CD4-positive, alpha-beta memory T cell (primary cell): ENCODE measurements around the gene THRA. TPM values are rescaled to one million over a fixed set of nuclear protein-coding genes. Genes with fewer than 3 reads are reported as not detected.

Source experiments
- CTCF ChIA-PET: fragments of 350-600 bp; sonication (Branson Sonifier 250); formaldehyde crosslinking; loops from one replicate; lab custom pipeline; 2021; ENCODE audit warnings: inconsistent platforms; ENCODE audit not compliant: partially characterized antibody; lab: Charles Lee
- POLR2A ChIA-PET: fragments of 350-600 bp; sonication (Branson Sonifier 250); formaldehyde crosslinking; loops from one replicate; lab custom pipeline; 2021; ENCODE audit not compliant: partially characterized antibody; lab: Charles Lee
- DNase-seq, 5 donors: peaks; one replicate each; pipeline versions ENCODE4 v3.0.0 to v3.0.0-alpha.2; 2020 to 2022; ENCODE audit warnings: mixed read lengths in 1 of 5
- H3K27ac ChIP-seq: one replicate; pipeline ENCODE4 v1.7.0; 2013; ENCODE audit warnings: low read depth, low read length
- H3K27me3 ChIP-seq: 2 replicates; pipeline ENCODE4 v1.7.0; 2013; ENCODE audit warnings: mild to moderate bottlenecking, low read length, moderate library complexity; ENCODE audit not compliant: insufficient read depth
- H3K36me3 ChIP-seq: 2 replicates; pipeline ENCODE4 v1.7.0; 2013; ENCODE audit warnings: mild to moderate bottlenecking, low read length, moderate library complexity; ENCODE audit not compliant: insufficient read depth
- H3K4me1 ChIP-seq: 2 replicates; pipeline ENCODE4 v1.7.0; 2013; ENCODE audit warnings: mild to moderate bottlenecking, low read length, moderate library complexity; ENCODE audit not compliant: insufficient read depth
- H3K4me3 ChIP-seq, 2 donors: one replicate each; pipeline ENCODE4 v1.7.0; 2013; ENCODE audit warnings: low read length in 2 of 2, mild to moderate bottlenecking in 1 of 2
- H3K9me3 ChIP-seq, 2 donors: one replicate each; pipeline ENCODE4 v1.7.0; 2013; ENCODE audit warnings: low read length in 2 of 2, control low read depth in 1 of 2; ENCODE audit not compliant: control insufficient read depth in 1 of 2
- H3K27ac Mint-ChIP-seq, 7 donors: one replicate each; pipeline ENCODE4 v1.8.0; 2020 to 2021; ENCODE audit warnings: mixed read lengths in 7 of 7, mild to moderate bottlenecking in 6 of 7, inconsistent platforms in 3 of 7, moderate library complexity in 3 of 7
- H3K27me3 Mint-ChIP-seq, 2 donors: one replicate each; pipeline ENCODE4 v1.8.0; 2020 to 2021; ENCODE audit warnings: mixed read lengths in 2 of 2
- H3K36me3 Mint-ChIP-seq, 2 donors: one replicate each; pipeline ENCODE4 v1.8.0; 2020 to 2021; ENCODE audit warnings: mixed read lengths in 2 of 2, inconsistent platforms in 1 of 2, mild to moderate bottlenecking in 1 of 2
- H3K4me1 Mint-ChIP-seq, 4 donors: one replicate each; pipeline ENCODE4 v1.8.0; 2020 to 2021; ENCODE audit warnings: mixed read lengths in 4 of 4, mild to moderate bottlenecking in 1 of 4
- H3K4me3 Mint-ChIP-seq, 8 donors: one replicate each; pipeline ENCODE4 v1.8.0; 2020 to 2021; ENCODE audit warnings: mixed read lengths in 8 of 8, mild to moderate bottlenecking in 7 of 8, moderate library complexity in 6 of 8, inconsistent platforms in 3 of 8
- H3K9me3 Mint-ChIP-seq, 8 donors: one replicate each; pipeline ENCODE4 v1.8.0; 2020 to 2021; ENCODE audit warnings: mixed read lengths in 8 of 8, mild to moderate bottlenecking in 5 of 8, inconsistent platforms in 3 of 8, moderate library complexity in 1 of 8
- intact Hi-C: fragments of 100-400 bp; cut with micrococcal nuclease; formaldehyde crosslinking; loops from one replicate; pipeline ENCODE4 v1.15.1; 2023
- polyA plus RNA-seq, 2 donors: library from polyadenylated mRNA; unstranded; fragments of 300-500 nt; fragmentation: Illumina TruSeq; gene quantifications; one replicate each; pipeline ENCODE4 v1.2.3, GENCODE V29; 2021
- total RNA-seq, 2 experiments: library from RNA; stranded (reverse); gene quantifications; one replicate each; pipeline ENCODE4 v1.2.3, GENCODE V29; 2021

THRA gene
- total and polyA plus RNA-seq, 4 experiments from 2014 or later = 5.8 to 41.3 (median 23.9) TPM

DNA sequence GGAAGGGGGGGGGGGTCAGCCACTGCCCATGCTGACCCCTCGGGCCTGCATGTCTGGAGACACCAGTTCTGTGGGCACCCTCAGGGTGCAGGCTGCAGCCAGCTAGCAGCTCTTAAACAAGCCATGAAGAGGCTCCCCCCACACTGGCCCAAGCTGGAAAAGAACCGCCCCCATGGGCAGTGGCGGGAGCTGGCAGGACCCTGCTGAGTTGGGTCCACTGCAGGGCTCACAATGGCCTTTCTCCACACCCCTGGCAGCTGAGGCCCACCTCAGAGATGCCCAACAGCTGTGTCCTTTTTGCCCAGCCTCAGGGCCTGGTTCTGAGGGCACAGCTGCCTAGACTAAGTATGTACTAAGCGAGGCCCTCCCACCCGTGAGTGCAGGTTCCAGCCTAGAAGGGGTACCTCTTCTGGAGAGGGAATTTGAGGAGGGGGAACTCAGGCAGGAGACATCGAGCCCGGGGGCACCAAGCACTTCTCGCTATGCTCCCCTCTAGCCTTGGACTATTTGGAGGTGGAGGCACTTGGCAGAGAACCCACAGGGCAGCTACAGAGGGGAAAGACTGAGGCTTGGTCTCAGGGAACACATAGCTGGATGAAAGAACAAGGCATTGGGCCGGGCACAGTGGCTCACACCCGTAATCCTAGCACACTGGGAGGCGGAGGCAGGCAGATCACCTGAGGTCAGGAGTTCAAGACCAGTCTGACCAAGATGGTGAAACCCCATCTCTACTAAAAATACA lies 3.2 kb downstream of the THRA start:
- H3K27me3 ChIP-seq = no peaks in the 10 kb centered on the region
- Mint-ChIP-seq H3K36me3 (peaks cover 0 to 5% of the 10 kb centered on the region in 2 donors), H3K4me3 (peak overlapping the region in 5 of 8 donors; percentile 15 to 96 (median 41)), H3K9me3 (no peaks in the 10 kb centered on the region), H3K4me1 (peaks cover 59 to 87% (median 72%) of the 10 kb centered on the region in 4 donors), H3K27ac (peak overlapping the region; percentile 6 to 96 (median 88)), H3K27me3 (no peaks in the 10 kb centered on the region)
- no peak overlapping the region for H3K27ac ChIP-seq
- no peaks in the 10 kb centered on the region for H3K36me3 ChIP-seq
- intact Hi-C loops = no loop called here
- POLR2A ChIA-PET = interaction anchor here (0.7 to 15.8 kb wide), 10 partner anchors 9 to 75 kb away, joined by 3 to 304 read pairs (median 10); partner anchors contain the start of genes CASC3, MED24 and NR1D1
- H3K4me3 ChIP-seq = no peak overlapping the region
- no peaks in the 10 kb centered on the region for H3K9me3 ChIP-seq
- no peak for DNase-seq
- CTCF ChIA-PET = interaction anchor here (0.9 to 26.4 kb wide), 11 partner anchors 10 to 125 kb away, joined by 3 to 543 read pairs (median 8); partner anchors contain the start of gene NR1D1
- H3K4me1 ChIP-seq = peaks cover 83% of the 10 kb centered on the region

DNA sequence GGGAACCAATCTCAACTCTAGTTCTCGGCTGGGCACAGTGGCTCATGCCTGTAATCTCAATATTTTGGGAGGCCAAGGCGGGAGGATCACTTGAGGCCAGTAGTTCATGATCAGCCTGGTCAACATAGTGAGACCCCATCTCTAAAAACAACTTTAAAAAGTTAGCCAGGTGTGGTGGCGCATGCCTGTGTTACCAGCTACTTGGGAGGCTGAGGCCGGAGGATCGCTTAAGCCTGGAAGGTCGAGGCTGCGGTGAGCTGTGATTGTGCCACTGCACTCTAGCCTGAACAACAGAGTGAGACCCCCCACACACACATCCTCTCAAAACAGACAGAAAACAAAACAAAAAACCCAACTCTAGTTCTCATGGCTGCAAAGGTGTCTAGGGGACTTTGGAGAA lies 4.9 kb downstream of the THRA start:
- Histone ChIP-seq H3K27ac (peak overlapping the region; percentile 54), H3K36me3 (no peaks in the 10 kb centered on the region), H3K9me3 (no peaks in the 10 kb centered on the region), H3K4me3 (no peak overlapping the region), H3K4me1 (peaks cover 88% of the 10 kb centered on the region), H3K27me3 (no peaks in the 10 kb centered on the region)
- peak overlapping the region; percentile 85 to 92 (median 88) for H3K4me3 Mint-ChIP-seq
- no peaks in the 10 kb centered on the region for H3K9me3 Mint-ChIP-seq
- peak overlapping the region; percentile 92 to 96 (median 95) for H3K27ac Mint-ChIP-seq
- intact Hi-C loops = loop anchor here (2.0 kb wide), 1 partner anchor 41 kb away; no protein-coding TSS in a partner anchor
- ChIA-PET CTCF (interaction anchor here (1.3 to 26.4 kb wide), 5 partner anchors 8 to 100 kb away, joined by 3 to 543 read pairs (median 21); partner anchors contain the start of gene NR1D1), POLR2A (interaction anchor here (2.0 to 15.8 kb wide), 4 partner anchors 14 to 44 kb away, joined by 14 to 304 read pairs (median 96); partner anchors contain the start of genes MED24 and NR1D1)
- no peaks in the 10 kb centered on the region for H3K27me3 Mint-ChIP-seq
- peaks cover 0 to 3% of the 10 kb centered on the region in 2 donors for H3K36me3 Mint-ChIP-seq
- DNase-seq = no peak
- peaks cover 52 to 83% (median 66%) of the 10 kb centered on the region in 4 donors for H3K4me1 Mint-ChIP-seq

GRCh38 chr17:40068129-40068581 lies 5.4 kb downstream of the THRA start:
- POLR2A ChIA-PET = interaction anchor here (1.1 to 15.8 kb wide), 7 partner anchors 8 to 73 kb away, joined by 3 to 304 read pairs (median 8); partner anchors contain the start of genes CASC3, MED24 and NR1D1
- peak overlapping the region; percentile 54 for H3K27ac ChIP-seq
- CTCF ChIA-PET = interaction anchor here (1.1 to 26.4 kb wide), 6 partner anchors 18 to 87 kb away, joined by 3 to 543 read pairs (median 4); partner anchors contain the start of genes NR1D1 and PSMD3
- peak overlapping the region; percentile 85 to 92 (median 88) for H3K4me3 Mint-ChIP-seq
- no peaks in the 10 kb centered on the region for H3K27me3 Mint-ChIP-seq
- H3K36me3 ChIP-seq = no peaks in the 10 kb centered on the region
- intact Hi-C loops = loop anchor here (2.0 kb wide), 1 partner anchor 41 kb away; no protein-coding TSS in a partner anchor
- peaks cover 88% of the 10 kb centered on the region for H3K4me1 ChIP-seq
- H3K4me1 Mint-ChIP-seq = peaks cover 52 to 83% (median 66%) of the 10 kb centered on the region in 4 donors
- peaks cover 0 to 3% of the 10 kb centered on the region in 2 donors for H3K36me3 Mint-ChIP-seq
- H3K27ac Mint-ChIP-seq = peak overlapping the region; percentile 92 to 96 (median 95)
- H3K9me3 ChIP-seq = no peaks in the 10 kb centered on the region
- no peaks in the 10 kb centered on the region for H3K9me3 Mint-ChIP-seq
- H3K27me3 ChIP-seq = no peaks in the 10 kb centered on the region
- DNase-seq = no peak
- H3K4me3 ChIP-seq = peak overlapping the region; percentile 47 to 71

- peak overlapping the region; percentile 54 for H3K27ac ChIP-seq
- DNase-seq = no peak
- intact Hi-C loops = loop anchor here (2.0 kb wide), 1 partner anchor 40 kb away; no protein-coding TSS in a partner anchor
- H3K36me3 ChIP-seq = no peaks in the 10 kb centered on the region
- H3K4me3 Mint-ChIP-seq = peak overlapping the region; percentile 85 to 92 (median 88)
- H3K27me3 ChIP-seq = no peaks in the 10 kb centered on the region
- H3K4me1 ChIP-seq = peaks cover 85% of the 10 kb centered on the region
- POLR2A ChIA-PET = interaction anchor here (1.1 to 15.8 kb wide), 10 partner anchors 9 to 100 kb away, joined by 3 to 304 read pairs (median 8); partner anchors contain the start of genes CASC3, MED24 and NR1D1
- H3K4me3 ChIP-seq = peak overlapping the region; percentile 47 to 71
- peaks cover 53 to 83% (median 68%) of the 10 kb centered on the region in 4 donors for H3K4me1 Mint-ChIP-seq
- no peaks in the 10 kb centered on the region for H3K9me3 Mint-ChIP-seq
- H3K27me3 Mint-ChIP-seq = no peaks in the 10 kb centered on the region
- H3K27ac Mint-ChIP-seq = peak overlapping the region; percentile 92 to 96 (median 95)
- CTCF ChIA-PET = interaction anchor here (1.0 to 26.4 kb wide), 7 partner anchors 18 to 122 kb away, joined by 3 to 543 read pairs (median 4); partner anchors contain the start of genes NR1D1 and PSMD3
- H3K9me3 ChIP-seq = no peaks in the 10 kb centered on the region
- H3K36me3 Mint-ChIP-seq = peaks cover 0 to 3% of the 10 kb centered on the region in 2 donors
These were observed 5.8 kb downstream of the THRA start for GRCh38 chr17:40068584-40068916.

GRCh38 chr17:40068917-40069750 lies 6.4 kb downstream of the THRA start:
- H3K27me3 Mint-ChIP-seq = no peaks in the 10 kb centered on the region
- Histone ChIP-seq H3K4me1 (peaks cover 79% of the 10 kb centered on the region), H3K4me3 (peak overlapping the region; percentile 47 to 71), H3K27ac (peak overlapping the region; percentile 54), H3K9me3 (no peaks in the 10 kb centered on the region), H3K36me3 (no peaks in the 10 kb centered on the region), H3K27me3 (no peaks in the 10 kb centered on the region)
- POLR2A ChIA-PET = interaction anchor here (1.1 to 15.8 kb wide), 11 partner anchors 9 to 99 kb away, joined by 3 to 304 read pairs (median 7); partner anchors contain the start of genes CASC3, MED24 and NR1D1
- intact Hi-C loops = loop anchor here (2.0 kb wide), 1 partner anchor 40 kb away; no protein-coding TSS in a partner anchor
- CTCF ChIA-PET = interaction anchor here (1.0 to 26.4 kb wide), 9 partner anchors 10 to 122 kb away, joined by 3 to 543 read pairs (median 4); partner anchors contain the start of genes NR1D1 and PSMD3
- H3K36me3 Mint-ChIP-seq = peaks cover 0 to 3% of the 10 kb centered on the region in 2 donors
- peak overlapping the region; percentile 93 to 96 (median 95) for H3K27ac Mint-ChIP-seq
- peak; percentile 72 to 82 (median 77) for DNase-seq
- H3K4me1 Mint-ChIP-seq = peaks cover 53 to 83% (median 69%) of the 10 kb centered on the region in 4 donors
- no peaks in the 10 kb centered on the region for H3K9me3 Mint-ChIP-seq
- H3K4me3 Mint-ChIP-seq = peak overlapping the region; percentile 85 to 92 (median 88)
